Fibroblast of the aortic adventitia (primary cell): ENCODE data around the gene DCST1. TPM values are rescaled to one million over a fixed set of nuclear protein-coding genes. Genes with fewer than 3 reads are reported as not detected.
A peak's percentile ranks its signal among the peaks of the same experiment; 100 is the strongest.

Experiments
- DNase-seq: peaks from one replicate; pipeline ENCODE4 v3.0.0-alpha.2; 2010; ENCODE audit warnings: low read depth
- H3K4me3 ChIP-seq: 2 replicates; pipeline ENCODE4 v1.5.1; 2011; ENCODE audit warnings: low read depth, mild to moderate bottlenecking, control low read depth, low read length, moderate library complexity
- CTCF ChIP-seq: IDR thresholded peaks from 2 replicates; pipeline ENCODE4 v1.5.1; 2011; ENCODE audit warnings: mild to moderate bottlenecking, low read length, control low read depth, inconsistent platforms; ENCODE audit not compliant: insufficient read depth
- total RNA-seq: library from RNA; depleted of rRNA; stranded (reverse); fragments of >200 nt; gene quantifications from 2 replicates; pipeline ENCODE4 v1.2.3, GENCODE V29; 2012; ENCODE audit warnings: low replicate concordance

Gene DCST1
- total RNA-seq, 1 donor = not detected

GRCh38 chr1:155040358-155041093 is 6.9 kb downstream of the DCST1 start:
- DNase-seq = no peak
- no peak overlapping the region for H3K4me3 ChIP-seq
- no peak for TF ChIP-seq CTCF

GRCh38 chr1:155042789-155043188 is 9.2 kb downstream of the DCST1 start:
- no peak for TF ChIP-seq CTCF
- H3K4me3 ChIP-seq = no peak overlapping the region
- no peak for DNase-seq

- no peak for TF ChIP-seq CTCF
- DNase-seq = no peak
- H3K4me3 ChIP-seq = no peak overlapping the region
These were observed 9.7 kb downstream of the DCST1 start for GRCh38 chr1:155043301-155043702.

GRCh38 chr1:155043793-155044192 is 10.2 kb downstream of the DCST1 start:
- H3K4me3 ChIP-seq = no peak overlapping the region
- no peak for DNase-seq
- TF ChIP-seq CTCF = no peak

- H3K4me3 ChIP-seq = no peak overlapping the region
- TF ChIP-seq CTCF = no peak
- DNase-seq = no peak
These were observed 10.7 kb downstream of the DCST1 start for GRCh38 chr1:155044365-155044764.

- H3K4me3 ChIP-seq = no peak overlapping the region
- DNase-seq = peak; percentile 84
- TF ChIP-seq CTCF = peak; percentile 84
These were observed 11.4 kb downstream of the DCST1 start for GRCh38 chr1:155044812-155045657.
